H1 (cell line): Measurements from ENCODE around the gene MUSTN1. TPM values are rescaled to one million over a fixed set of nuclear protein-coding genes. Genes with fewer than 3 reads are reported as not detected.

Experiments
- BCL11A ChIP-seq, 2 experiments: IDR thresholded peaks; one replicate each; pipeline ENCODE4 v1.6.1; 2011; ENCODE audit warnings: low read depth in 2 of 2, low read length in 2 of 2, mild to moderate bottlenecking in 2 of 2
- CBX5 ChIP-seq: fragments of 300-800, 300-1000 bp; sonication (generic); IDR thresholded peaks from 2 replicates; pipeline ENCODE4 v1.7.1; 2016; ENCODE audit warnings: antibody characterized with exemption, low read length, low read depth
- GABPA ChIP-seq: IDR thresholded peaks from 2 replicates; pipeline ENCODE4 v1.6.1; 2011; ENCODE audit warnings: mild to moderate bottlenecking, low read length, moderate library complexity, borderline replicate concordance; ENCODE audit not compliant: insufficient read depth
- KDM4A ChIP-seq: IDR thresholded peaks from one replicate; pipeline ENCODE4 v1.7.1; 2012; ENCODE audit warnings: low read depth, mild to moderate bottlenecking, moderate library complexity, low read length, inconsistent platforms; ENCODE audit not compliant: severe bottlenecking
- NRF1 ChIP-seq: IDR thresholded peaks from 2 replicates; pipeline ENCODE4 v1.6.1; 2011; ENCODE audit warnings: mild to moderate bottlenecking, low read depth, low read length, improper control_type of control experiment
- POLR2A ChIP-seq, 2 experiments: IDR thresholded peaks; 1 replicate in 1 of 2; 2 replicates in 1 of 2; pipeline ENCODE4 v1.6.1; 2011; ENCODE audit warnings: low read depth in 2 of 2, low read length in 2 of 2, mild to moderate bottlenecking in 2 of 2; ENCODE audit errors: control extremely low read depth in 1 of 2
- SIN3A ChIP-seq, 2 experiments: IDR thresholded peaks in 1 of 2; conservative IDR thresholded peaks in 1 of 2; 2 replicates each; pipeline ENCODE4 v1.6.1; 2011 to 2012; ENCODE audit warnings: low read length in 2 of 2, improper control_type of control experiment in 1 of 2, low read depth in 1 of 2, mild to moderate bottlenecking in 1 of 2
- TBP ChIP-seq: IDR thresholded peaks from 2 replicates; pipeline ENCODE4 v1.6.1; 2011; ENCODE audit warnings: low read depth, low read length, improper control_type of control experiment
- polyA plus RNA-seq, 7 experiments: library from polyadenylated mRNA; depleted of rRNA in 3 of 7; stranded (reverse) in 5 of 7; unstranded in 2 of 7; fragments of >200 nt in 5 of 7; fragments of 200-250 nt in 2 of 7; gene quantifications; 1 replicate in 5 of 7; 2 replicates in 1 of 7; 4 replicates in 1 of 7; pipeline versions ENCODE4 v1.2.1 to v1.2.3, GENCODE V29; 2011 to 2013; ENCODE audit warnings: missing spikeins in 2 of 7, mixed read lengths in 2 of 7
- total RNA-seq: library from RNA; stranded (reverse); fragmentation: NEBNext Ultra II Directional; extraction: Animal tissue kit (Norgen Biotek cat#: 25700); gene quantifications from 2 replicates; pipeline ENCODE4 v1.2.1, GENCODE V29; 2021
- TF ChIP-seq, protein P1 (sequence below): IDR thresholded peaks from 2 replicates; pipeline ENCODE4 v1.6.1; 2011; ENCODE audit warnings: low read length, improper control_type of control experiment
- TF ChIP-seq, protein P2 (sequence below): IDR thresholded peaks from 2 replicates; pipeline ENCODE4 v1.6.1; 2012; ENCODE audit warnings: inconsistent platforms

The MUSTN1 gene
- total and polyA plus RNA-seq, 2 of the 8 experiments (the other 6 are each of a cell fraction or from before 2014, with no cell fraction given): 1.1 to 2.4 TPM

GRCh38 chr3:52831500-52832301 is 3.1 kb downstream of the MUSTN1 start (continued):
- no peak for TF ChIP-seq TBP
- TF ChIP-seq GABPA: no peak
- TF ChIP-seq BCL11A (IDR thresholded peaks at IDR 0.05; ENCODE audit: low read depth in 2 of 2, low read length in 2 of 2): no peak
- TF ChIP-seq, protein P1, sequence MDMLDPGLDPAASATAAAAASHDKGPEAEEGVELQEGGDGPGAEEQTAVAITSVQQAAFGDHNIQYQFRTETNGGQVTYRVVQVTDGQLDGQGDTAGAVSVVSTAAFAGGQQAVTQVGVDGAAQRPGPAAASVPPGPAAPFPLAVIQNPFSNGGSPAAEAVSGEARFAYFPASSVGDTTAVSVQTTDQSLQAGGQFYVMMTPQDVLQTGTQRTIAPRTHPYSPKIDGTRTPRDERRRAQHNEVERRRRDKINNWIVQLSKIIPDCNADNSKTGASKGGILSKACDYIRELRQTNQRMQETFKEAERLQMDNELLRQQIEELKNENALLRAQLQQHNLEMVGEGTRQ: no peak
- TF ChIP-seq SIN3A (conservative IDR thresholded peaks at IDR 0.05 in 1 of 2, IDR thresholded peaks at IDR 0.05 in 1 of 2; ENCODE audit: low read depth in 1 of 2, low read length in 2 of 2): no peak
- TF ChIP-seq CBX5: no peak
- TF ChIP-seq, protein P2, sequence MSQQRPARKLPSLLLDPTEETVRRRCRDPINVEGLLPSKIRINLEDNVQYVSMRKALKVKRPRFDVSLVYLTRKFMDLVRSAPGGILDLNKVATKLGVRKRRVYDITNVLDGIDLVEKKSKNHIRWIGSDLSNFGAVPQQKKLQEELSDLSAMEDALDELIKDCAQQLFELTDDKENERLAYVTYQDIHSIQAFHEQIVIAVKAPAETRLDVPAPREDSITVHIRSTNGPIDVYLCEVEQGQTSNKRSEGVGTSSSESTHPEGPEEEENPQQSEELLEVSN: no peak
- no peak for TF ChIP-seq KDM4A
- no peak for TF ChIP-seq NRF1
- no peak for TF ChIP-seq POLR2A (IDR thresholded peaks at IDR 0.05; ENCODE audit: control extremely low read depth in 1 of 2, low read depth in 2 of 2, low read length in 2 of 2)
